Measurements from ENCODE around the gene PARP12.

The PARP12 gene

GRCh38 chr7:140054751-140055150 lies 8.0 kb downstream of the PARP12 start:
- Histone ChIP-seq H3K79me2 (ENCODE audit: insufficient read depth, low read length) (peaks cover 25% of the 10 kb centered on the region), H3K4me1 (ENCODE audit: insufficient read depth, low read length) (peaks cover 18% of the 10 kb centered on the region), H3K27ac (ENCODE audit: low read length) (no peak overlapping the region), H3K4me3 (ENCODE audit: low read depth in 1 of 2, low read length in 2 of 2) (no peak overlapping the region), H3K9me3 (ENCODE audit: insufficient read depth, low read length, severe bottlenecking) (no peaks in the 10 kb centered on the region), H3K27me3 (ENCODE audit: insufficient read depth, low read length, poor library complexity) (no peaks in the 10 kb centered on the region), H3K4me2 (ENCODE audit: insufficient read depth, low read length) (no peak overlapping the region), H3K9ac (ENCODE audit: low read depth, low read length) (no peak overlapping the region), H2AFZ (ENCODE audit: low read depth, low read length) (no peak overlapping the region), H3K36me3 (ENCODE audit: insufficient read depth, low read length) (peaks cover 60% of the 10 kb centered on the region), H4K20me1 (ENCODE audit: insufficient read depth, low read length) (peaks cover 20% of the 10 kb centered on the region)
- ATAC-seq (ENCODE audit: insufficient read depth, low read depth) (no peak), DNase-seq (no peak)
- TF ChIP-seq EZH2 (IDR thresholded peaks at IDR 0.05; ENCODE audit: borderline replicate concordance, low read depth, low read length, severe bottlenecking), result no peak
- TF ChIP-seq, protein P1, sequence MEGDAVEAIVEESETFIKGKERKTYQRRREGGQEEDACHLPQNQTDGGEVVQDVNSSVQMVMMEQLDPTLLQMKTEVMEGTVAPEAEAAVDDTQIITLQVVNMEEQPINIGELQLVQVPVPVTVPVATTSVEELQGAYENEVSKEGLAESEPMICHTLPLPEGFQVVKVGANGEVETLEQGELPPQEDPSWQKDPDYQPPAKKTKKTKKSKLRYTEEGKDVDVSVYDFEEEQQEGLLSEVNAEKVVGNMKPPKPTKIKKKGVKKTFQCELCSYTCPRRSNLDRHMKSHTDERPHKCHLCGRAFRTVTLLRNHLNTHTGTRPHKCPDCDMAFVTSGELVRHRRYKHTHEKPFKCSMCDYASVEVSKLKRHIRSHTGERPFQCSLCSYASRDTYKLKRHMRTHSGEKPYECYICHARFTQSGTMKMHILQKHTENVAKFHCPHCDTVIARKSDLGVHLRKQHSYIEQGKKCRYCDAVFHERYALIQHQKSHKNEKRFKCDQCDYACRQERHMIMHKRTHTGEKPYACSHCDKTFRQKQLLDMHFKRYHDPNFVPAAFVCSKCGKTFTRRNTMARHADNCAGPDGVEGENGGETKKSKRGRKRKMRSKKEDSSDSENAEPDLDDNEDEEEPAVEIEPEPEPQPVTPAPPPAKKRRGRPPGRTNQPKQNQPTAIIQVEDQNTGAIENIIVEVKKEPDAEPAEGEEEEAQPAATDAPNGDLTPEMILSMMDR (IDR thresholded peaks at IDR 0.05; ENCODE audit: borderline replicate concordance, extremely low read depth, low read length, poor library complexity, severe bottlenecking), result no peak

- H2AFZ ChIP-seq (ENCODE audit: low read depth, low read length), result no peak overlapping the region
- H3K27ac ChIP-seq (ENCODE audit: low read length), result no peak overlapping the region
- H3K4me2 ChIP-seq (ENCODE audit: insufficient read depth, low read length), result no peak overlapping the region
- no peak for DNase-seq
- no peak overlapping the region for H3K9ac ChIP-seq (ENCODE audit: low read depth, low read length)
- peaks cover 18% of the 10 kb centered on the region for H3K79me2 ChIP-seq (ENCODE audit: insufficient read depth, low read length)
- peaks cover 13% of the 10 kb centered on the region for H4K20me1 ChIP-seq (ENCODE audit: insufficient read depth, low read length)
- ATAC-seq (ENCODE audit: insufficient read depth, low read depth), result no peak
- H3K4me3 ChIP-seq (ENCODE audit: low read depth in 1 of 2, low read length in 2 of 2), result no peak overlapping the region
- H3K36me3 ChIP-seq (ENCODE audit: insufficient read depth, low read length), result peaks cover 60% of the 10 kb centered on the region
- H3K27me3 ChIP-seq (ENCODE audit: insufficient read depth, low read length, poor library complexity), result no peaks in the 10 kb centered on the region
- no peaks in the 10 kb centered on the region for H3K9me3 ChIP-seq (ENCODE audit: insufficient read depth, low read length, severe bottlenecking)
- H3K4me1 ChIP-seq (ENCODE audit: insufficient read depth, low read length), result peaks cover 10% of the 10 kb centered on the region
- TF ChIP-seq EZH2 (IDR thresholded peaks at IDR 0.05; ENCODE audit: borderline replicate concordance, low read depth, low read length, severe bottlenecking), result no peak
- TF ChIP-seq, protein P1 (IDR thresholded peaks at IDR 0.05; ENCODE audit: borderline replicate concordance, extremely low read depth, low read length, poor library complexity, severe bottlenecking), result no peak
These were observed 8.8 kb downstream of the PARP12 start for GRCh38 chr7:140053812-140054539.

DNA sequence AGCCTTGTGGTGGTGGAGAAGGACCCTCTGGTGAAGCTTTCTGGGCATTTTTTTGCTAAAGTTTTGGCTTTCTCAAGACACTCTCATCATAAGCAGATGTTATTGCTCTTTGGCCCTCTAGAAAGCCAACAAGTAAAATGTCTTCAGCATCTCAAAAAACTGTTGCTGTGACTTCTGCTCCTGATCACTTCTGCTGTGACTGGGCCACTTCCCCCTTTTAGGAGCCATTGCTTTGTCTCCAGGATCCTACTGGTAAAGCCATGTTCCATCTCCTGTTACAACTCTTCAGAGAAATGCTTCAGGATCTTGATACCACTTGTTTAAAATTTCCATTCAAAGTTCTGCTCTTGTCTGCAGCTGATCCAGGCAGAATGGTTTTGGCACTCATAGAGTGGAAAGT lies 10.9 kb downstream of the PARP12 start:
- peaks cover 3% of the 10 kb centered on the region; the same call in 1 of the 2 replicates for H4K20me1 ChIP-seq (ENCODE audit: insufficient read depth, low read length)
- no peaks in the 10 kb centered on the region for H3K27me3 ChIP-seq (ENCODE audit: insufficient read depth, low read length, poor library complexity)
- H3K27ac ChIP-seq (ENCODE audit: low read length), result no peak overlapping the region
- no peak overlapping the region for H3K4me2 ChIP-seq (ENCODE audit: insufficient read depth, low read length)
- TF ChIP-seq, protein P1 (IDR thresholded peaks at IDR 0.05; ENCODE audit: borderline replicate concordance, extremely low read depth, low read length, poor library complexity, severe bottlenecking), result no peak
- no peak for TF ChIP-seq EZH2 (IDR thresholded peaks at IDR 0.05; ENCODE audit: borderline replicate concordance, low read depth, low read length, severe bottlenecking)
- DNase-seq (no peak), ATAC-seq (ENCODE audit: insufficient read depth, low read depth) (no peak)
- no peaks in the 10 kb centered on the region for H3K9me3 ChIP-seq (ENCODE audit: insufficient read depth, low read length, severe bottlenecking)
- H3K4me1 ChIP-seq (ENCODE audit: insufficient read depth, low read length), result no peaks in the 10 kb centered on the region
- H2AFZ ChIP-seq (ENCODE audit: low read depth, low read length), result no peak overlapping the region
- H3K79me2 ChIP-seq (ENCODE audit: insufficient read depth, low read length), result peaks cover under 1% of the 10 kb centered on the region; the same call in 1 of the 2 replicates
- H3K9ac ChIP-seq (ENCODE audit: low read depth, low read length), result no peak overlapping the region
- H3K4me3 ChIP-seq (ENCODE audit: low read depth in 1 of 2, low read length in 2 of 2), result no peak overlapping the region
- H3K36me3 ChIP-seq (ENCODE audit: insufficient read depth, low read length), result peaks cover 62% of the 10 kb centered on the region
